ENCODE data around the gene COPG1. TPM values are rescaled to one million over a fixed set of nuclear protein-coding genes. Genes with fewer than 3 reads are reported as not detected.

COPG1 gene
- total and polyA plus RNA-seq, 2 of the 13 experiments (the other 11 are each of a cell fraction or from before 2014, with no cell fraction given), result 98.6 to 166 TPM

GRCh38 chr3:129211772-129212171 lies 37.6 kb upstream of the COPG1 start (continued):
- TF ChIP-seq ZNF709 (CRISPR knock-in tag; IDR thresholded peaks at IDR 0.05) (no peak), MAFK (conservative IDR thresholded peaks at IDR 0.05 in 1 of 2, IDR thresholded peaks at IDR 0.05 in 1 of 2; ENCODE audit: low read length in 2 of 2) (peak; percentile 38 to 50), ZSCAN29 (CRISPR knock-in tag; conservative IDR thresholded peaks at IDR 0.05) (no peak), ZNF687 (CRISPR knock-in tag; IDR thresholded peaks at IDR 0.05) (peak; percentile 64), ARID5B (CRISPR knock-in tag; IDR thresholded peaks at IDR 0.05) (peak; percentile 17; the same call in 1 of the 2 replicates), HDAC2 (CRISPR knock-in tag; IDR thresholded peaks at IDR 0.05) (no peak), MIXL1 (CRISPR knock-in tag; IDR thresholded peaks at IDR 0.05) (no peak), ZNF782 (CRISPR knock-in tag; IDR thresholded peaks at IDR 0.05; ENCODE audit: borderline replicate concordance) (no peak), ZNF337 (CRISPR knock-in tag; IDR thresholded peaks at IDR 0.05; ENCODE audit: borderline replicate concordance, low read depth) (no peak), ZNF549 (CRISPR knock-in tag; IDR thresholded peaks at IDR 0.05) (no peak), ZNF674 (CRISPR knock-in tag; IDR thresholded peaks at IDR 0.05; ENCODE audit: low read depth) (no peak), NFATC3 (CRISPR knock-in tag; IDR thresholded peaks at IDR 0.05) (no peak)
- TF ChIP-seq, protein P1, sequence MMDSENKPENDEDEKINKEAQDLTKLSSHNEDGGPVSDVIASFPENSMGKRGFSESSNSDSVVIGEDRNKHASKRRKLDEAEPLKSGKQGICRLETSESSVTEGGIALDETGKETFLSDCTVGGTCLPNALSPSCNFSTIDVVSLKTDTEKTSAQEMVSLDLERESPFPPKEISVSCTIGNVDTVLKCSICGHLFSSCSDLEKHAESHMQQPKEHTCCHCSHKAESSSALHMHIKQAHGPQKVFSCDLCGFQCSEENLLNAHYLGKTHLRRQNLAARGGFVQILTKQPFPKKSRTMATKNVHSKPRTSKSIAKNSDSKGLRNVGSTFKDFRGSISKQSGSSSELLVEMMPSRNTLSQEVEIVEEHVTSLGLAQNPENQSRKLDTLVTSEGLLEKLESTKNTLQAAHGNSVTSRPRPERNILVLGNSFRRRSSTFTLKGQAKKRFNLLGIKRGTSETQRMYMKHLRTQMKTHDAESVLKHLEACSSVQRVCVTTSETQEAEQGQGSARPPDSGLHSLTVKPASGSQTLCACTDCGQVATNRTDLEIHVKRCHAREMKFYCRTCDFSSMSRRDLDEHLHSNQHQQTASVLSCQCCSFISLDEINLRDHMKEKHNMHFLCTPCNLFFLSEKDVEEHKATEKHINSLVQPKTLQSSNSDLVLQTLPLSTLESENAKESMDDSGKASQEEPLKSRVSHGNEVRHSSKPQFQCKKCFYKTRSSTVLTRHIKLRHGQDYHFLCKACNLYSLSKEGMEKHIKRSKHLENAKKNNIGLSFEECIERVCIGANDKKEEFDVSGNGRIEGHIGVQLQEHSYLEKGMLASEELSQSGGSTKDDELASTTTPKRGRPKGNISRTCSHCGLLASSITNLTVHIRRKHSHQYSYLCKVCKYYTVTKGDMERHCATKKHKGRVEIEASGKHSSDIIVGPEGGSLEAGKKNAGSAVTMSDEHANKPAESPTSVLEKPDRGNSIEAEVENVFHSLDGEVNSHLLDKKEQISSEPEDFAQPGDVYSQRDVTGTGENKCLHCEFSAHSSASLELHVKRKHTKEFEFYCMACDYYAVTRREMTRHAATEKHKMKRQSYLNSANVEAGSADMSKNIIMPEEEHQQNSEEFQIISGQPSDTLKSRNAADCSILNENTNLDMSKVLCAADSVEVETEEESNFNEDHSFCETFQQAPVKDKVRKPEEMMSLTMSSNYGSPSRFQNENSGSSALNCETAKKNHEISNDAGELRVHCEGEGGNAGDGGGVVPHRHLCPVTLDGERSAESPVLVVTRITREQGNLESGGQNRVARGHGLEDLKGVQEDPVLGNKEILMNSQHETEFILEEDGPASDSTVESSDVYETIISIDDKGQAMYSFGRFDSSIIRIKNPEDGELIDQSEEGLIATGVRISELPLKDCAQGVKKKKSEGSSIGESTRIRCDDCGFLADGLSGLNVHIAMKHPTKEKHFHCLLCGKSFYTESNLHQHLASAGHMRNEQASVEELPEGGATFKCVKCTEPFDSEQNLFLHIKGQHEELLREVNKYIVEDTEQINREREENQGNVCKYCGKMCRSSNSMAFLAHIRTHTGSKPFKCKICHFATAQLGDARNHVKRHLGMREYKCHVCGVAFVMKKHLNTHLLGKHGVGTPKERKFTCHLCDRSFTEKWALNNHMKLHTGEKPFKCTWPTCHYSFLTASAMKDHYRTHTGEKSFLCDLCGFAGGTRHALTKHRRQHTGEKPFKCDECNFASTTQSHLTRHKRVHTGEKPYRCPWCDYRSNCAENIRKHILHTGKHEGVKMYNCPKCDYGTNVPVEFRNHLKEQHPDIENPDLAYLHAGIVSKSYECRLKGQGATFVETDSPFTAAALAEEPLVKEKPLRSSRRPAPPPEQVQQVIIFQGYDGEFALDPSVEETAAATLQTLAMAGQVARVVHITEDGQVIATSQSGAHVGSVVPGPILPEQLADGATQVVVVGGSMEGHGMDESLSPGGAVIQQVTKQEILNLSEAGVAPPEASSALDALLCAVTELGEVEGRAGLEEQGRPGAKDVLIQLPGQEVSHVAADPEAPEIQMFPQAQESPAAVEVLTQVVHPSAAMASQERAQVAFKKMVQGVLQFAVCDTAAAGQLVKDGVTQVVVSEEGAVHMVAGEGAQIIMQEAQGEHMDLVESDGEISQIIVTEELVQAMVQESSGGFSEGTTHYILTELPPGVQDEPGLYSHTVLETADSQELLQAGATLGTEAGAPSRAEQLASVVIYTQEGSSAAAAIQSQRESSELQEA (CRISPR knock-in tag; IDR thresholded peaks at IDR 0.05; ENCODE audit: not compliant biosample characterization), result no peak
